A673 (cell line): ENCODE measurements around the gene PHTF1.

ENCODE experiments used
- CTCF ChIP-seq: fragments of 300-800, 200-600 bp; sonication (generic); conservative IDR thresholded peaks from 2 replicates; pipeline ENCODE4 v1.5.1; 2017; ENCODE audit warnings: low read depth, mild to moderate bottlenecking, antibody characterized with exemption, low read length, moderate library complexity, mixed read lengths
- EZH2 ChIP-seq: fragments of 200-600 bp; sonication (generic); IDR thresholded peaks from 2 replicates; pipeline ENCODE4 v1.6.1; 2017; ENCODE audit warnings: borderline replicate concordance, low read depth, mild to moderate bottlenecking, mixed read lengths, antibody characterized with exemption, low read length; ENCODE audit not compliant: poor library complexity, severe bottlenecking

- TF ChIP-seq CTCF, result no peak
- TF ChIP-seq EZH2, result no peak
Observed at GRCh38 chr1:113654883-113655282, 104.4 kb downstream of the PHTF1 start.
